ENCODE data around the gene LETMD1.

The LETMD1 gene

DNA sequence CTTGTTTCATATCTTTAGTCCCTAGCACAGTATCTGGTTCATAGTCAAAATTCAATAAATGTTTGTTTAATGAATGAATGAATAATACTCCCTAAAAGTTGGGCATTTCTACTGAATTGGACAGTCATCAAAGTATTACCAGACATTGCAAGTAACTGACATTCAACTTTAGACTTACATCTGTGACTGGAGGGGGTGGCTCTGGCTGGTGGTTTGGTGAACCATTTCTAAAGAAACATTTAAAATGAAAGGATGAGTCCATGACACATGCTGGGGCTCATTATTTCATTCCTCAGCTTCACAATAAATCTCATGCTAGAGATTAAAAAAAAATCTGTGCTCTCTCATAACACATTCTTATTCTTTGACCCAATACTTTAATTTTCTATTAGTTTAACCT, 55.9 kb downstream of the LETMD1 start:
- no peak for DNase-seq (ENCODE audit: low read depth)
- H3K4me1 ChIP-seq (ENCODE audit: control insufficient read depth, insufficient read depth, low read length): peaks cover 9% of the 10 kb centered on the region
- H3K9ac ChIP-seq (ENCODE audit: low read length): no peak overlapping the region
- H3K27me3 ChIP-seq (replicated peaks; ENCODE audit: control insufficient read depth, insufficient read depth, low read length): no peaks in the 10 kb centered on the region
- peaks cover 74% of the 10 kb centered on the region for H3K36me3 ChIP-seq (ENCODE audit: control insufficient read depth, insufficient read depth, low read length, severe bottlenecking)
- no peak overlapping the region for H3K4me3 ChIP-seq (ENCODE audit: low read length)
- no peaks in the 10 kb centered on the region for H3K9me3 ChIP-seq (ENCODE audit: control insufficient read depth, low read length)

DNA sequence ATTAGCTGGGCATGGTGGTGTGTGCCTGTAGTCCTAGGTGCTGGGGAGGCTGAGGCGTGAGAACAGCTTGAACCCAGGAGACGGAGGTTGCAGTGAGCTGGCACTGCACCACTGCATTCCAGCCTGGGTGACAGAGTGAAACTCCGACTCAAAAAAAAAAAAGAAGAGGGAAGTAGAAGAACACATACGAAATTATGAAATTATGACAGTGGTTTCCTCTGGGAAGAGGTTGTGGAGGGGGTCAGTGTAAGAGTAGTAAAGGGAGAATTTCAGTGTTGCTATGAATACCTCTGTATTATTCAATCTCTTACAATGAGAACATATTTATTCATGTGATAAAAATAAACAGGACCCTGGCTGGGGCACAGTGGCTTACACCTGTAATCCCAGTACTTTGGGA, 60.0 kb downstream of the LETMD1 start:
- peaks cover 70% of the 10 kb centered on the region for H3K36me3 ChIP-seq (ENCODE audit: control insufficient read depth, insufficient read depth, low read length, severe bottlenecking)

More for the DNA sequence above, 60.0 kb downstream of the LETMD1 start:
- H3K9ac ChIP-seq (ENCODE audit: low read length): no peak overlapping the region
- DNase-seq (ENCODE audit: low read depth): no peak
- no peaks in the 10 kb centered on the region for H3K9me3 ChIP-seq (ENCODE audit: control insufficient read depth, low read length)
- peaks cover 5% of the 10 kb centered on the region for H3K4me1 ChIP-seq (ENCODE audit: control insufficient read depth, insufficient read depth, low read length)
- H3K4me3 ChIP-seq (ENCODE audit: low read length): no peak overlapping the region
- H3K27me3 ChIP-seq (replicated peaks; ENCODE audit: control insufficient read depth, insufficient read depth, low read length): no peaks in the 10 kb centered on the region
